Esophagus muscularis mucosa (tissue), 4 donors: ENCODE results near the gene EXO5. TPM values are rescaled to one million over a fixed set of nuclear protein-coding genes. Genes with fewer than 3 reads are reported as not detected.
"Not testable (repeated sequence)": the region's sequence is repeated elsewhere in the genome, so short reads cannot be mapped to it uniquely, and the experiment has no call there.

ENCODE experiments used
- DNase-seq: peaks from one replicate; pipeline ENCODE4 v3.0.0-alpha.2; 2017; ENCODE audit errors: extremely low spot score
- H3K27ac ChIP-seq, 4 donors: fragments of 200-600 bp; sonication (generic); replicated peaks in 1 of 4; 1 replicate in 3 of 4; 2 replicates in 1 of 4; pipeline ENCODE4 v1.5.1; 2016 to 2019; ENCODE audit warnings: mild to moderate bottlenecking in 1 of 4
- H3K27me3 ChIP-seq, 4 donors: fragments of 200-600 bp; sonication (generic); one replicate each; pipeline versions ENCODE4 v1.5.1 to v1.6.0; 2016 to 2019
- H3K36me3 ChIP-seq, 4 donors: fragments of 200-600 bp; sonication (generic); one replicate each; pipeline ENCODE4 v1.5.1; 2016 to 2019
- H3K4me1 ChIP-seq, 4 donors: fragments of 200-600 bp; sonication (generic); one replicate each; pipeline ENCODE4 v1.5.1; 2016 to 2019
- H3K4me3 ChIP-seq, 4 donors: fragments of 200-600 bp; sonication (generic); 1 replicate in 2 of 4; 2 replicates in 2 of 4; pipeline ENCODE4 v1.5.1; 2016 to 2019; ENCODE audit warnings: mild to moderate bottlenecking in 4 of 4, moderate library complexity in 1 of 4
- H3K9me3 ChIP-seq, 4 donors: fragments of 200-600 bp; sonication (generic); 1 replicate in 3 of 4; 2 replicates in 1 of 4; pipeline ENCODE4 v1.5.1; 2016 to 2019
- CTCF ChIP-seq, 3 experiments: fragments of 200-600 bp in 2 of 3; fragments of 450-650 bp in 1 of 3; sonication (generic) in 2 of 3; IDR thresholded peaks; one replicate each; pipeline ENCODE4 v1.5.1; 2017 to 2019; ENCODE audit warnings: antibody characterized with exemption in 3 of 3, mild to moderate bottlenecking in 2 of 3, moderate library complexity in 1 of 3
- EP300 ChIP-seq: sonication (generic); formaldehyde crosslinking; IDR thresholded peaks from one replicate; pipeline ENCODE4 v1.6.1; 2017; ENCODE audit warnings: antibody characterized with exemption
- POLR2A ChIP-seq: fragments of 450-650 bp; IDR thresholded peaks from one replicate; pipeline ENCODE4 v1.6.1; 2017; ENCODE audit warnings: antibody characterized with exemption, moderate library complexity, mild to moderate bottlenecking, low read depth
- POLR2AphosphoS5 ChIP-seq, 2 donors: sonication (generic); formaldehyde crosslinking; IDR thresholded peaks; one replicate each; pipeline ENCODE4 v1.6.1; 2017; ENCODE audit warnings: antibody characterized with exemption in 2 of 2
- WGBS: methylation state at CpG from one replicate; pipeline ENCODE4 v1.1.5; 2018; 5-methylcytosine and 5-hydroxymethylcytosine counted together
- intact Hi-C: fragments of 100-400 bp; cut with DNase I; formaldehyde crosslinking; loops from one replicate; pipeline ENCODE4 v1.15.1; 2023
- total RNA-seq, 4 donors: library from RNA; depleted of rRNA; stranded (reverse); fragments of >200 nt; gene quantifications; one replicate each; pipeline versions ENCODE4 v1.1.0 to v1.2.1, GENCODE V29; 2016

EXO5 gene
- total RNA-seq, 4 donors from 2014 or later, result 4.6 to 10.2 (median 6.7) TPM

- peak within 1 kb of the TSS; percentile 87 to 98 (median 90) for H3K4me3 ChIP-seq
- TF ChIP-seq POLR2A, result no peak
- TF ChIP-seq POLR2AphosphoS5 (IDR thresholded peaks at IDR 0.05), result peak; percentile 46 to 50
- no peak for TF ChIP-seq EP300
- H3K36me3 ChIP-seq, result peaks cover 0 to 16% (median 11%) of the 10 kb centered on the region in 4 donors
- H3K27me3 ChIP-seq, result no peaks in the 10 kb centered on the region
- peak within 1 kb of the TSS; percentile 65 to 80 (median 76) for H3K27ac ChIP-seq
- peaks cover 4 to 16% (median 12%) of the 10 kb centered on the region in 4 donors for H3K4me1 ChIP-seq
- peaks cover 0 to 33% (median 24%) of the 10 kb centered on the region in 4 donors for H3K9me3 ChIP-seq
- under 1% methylated on average over 23 of the region's 65 CpGs for WGBS
- DNase-seq, result peak; percentile 91
- intact Hi-C loops, result no loop called here
These were observed 31.5 kb upstream of the EXO5 start, which contains the start of gene ZFP69 for GRCh38 chr1:40476924-40477677. Gene ZFP69 (plus strand): TSS chr1:40477290. CDS start chr1:40479362, 2,072 bp downstream.

- no peak for DNase-seq
- Histone ChIP-seq H3K36me3 (peaks cover 0 to 21% (median 16%) of the 10 kb centered on the region in 4 donors), H3K27ac (peak overlapping the region; percentile 65 to 80 (median 76)), H3K27me3 (no peaks in the 10 kb centered on the region), H3K4me3 (peak overlapping the region; percentile 87 to 98 (median 90)), H3K4me1 (peaks cover 4 to 16% (median 12%) of the 10 kb centered on the region in 4 donors), H3K9me3 (peaks cover 0 to 32% (median 23%) of the 10 kb centered on the region in 4 donors)
- WGBS, result 6% methylated on average over 14 of the region's 17 CpGs
- intact Hi-C loops, result no loop called here
- TF ChIP-seq EP300, result no peak
- no peak for TF ChIP-seq POLR2AphosphoS5 (IDR thresholded peaks at IDR 0.05)
- TF ChIP-seq POLR2A, result no peak
- TF ChIP-seq CTCF (IDR thresholded peaks at IDR 0.05), result no peak
These were observed 30.9 kb upstream of the EXO5 start for GRCh38 chr1:40477678-40478053.

- H3K27ac ChIP-seq, result peak overlapping the region; percentile 65 to 80 (median 76)
These were observed 30.3 kb upstream of the EXO5 start for GRCh38 chr1:40478276-40478675.

GRCh38 chr1:40479156-40479555 lies 29.4 kb upstream of the EXO5 start:
- 78% methylated on average over 4 of the region's 4 CpGs for WGBS
- peaks cover 0 to 18% (median 15%) of the 10 kb centered on the region in 4 donors for H3K9me3 ChIP-seq
- intact Hi-C loops, result no loop called here
- no peaks in the 10 kb centered on the region for H3K27me3 ChIP-seq
- no peak overlapping the region for H3K27ac ChIP-seq
- peaks cover 0 to 34% (median 26%) of the 10 kb centered on the region in 4 donors for H3K36me3 ChIP-seq
- DNase-seq, result no peak
- H3K4me1 ChIP-seq, result peaks cover 4 to 16% (median 12%) of the 10 kb centered on the region in 4 donors
- H3K4me3 ChIP-seq, result no peak overlapping the region
- TF ChIP-seq EP300 (no peak), POLR2AphosphoS5 (IDR thresholded peaks at IDR 0.05) (no peak), POLR2A (no peak), CTCF (IDR thresholded peaks at IDR 0.05) (no peak)

More at GRCh38 chr1:40478276-40478675, 30.3 kb upstream of the EXO5 start:
- no peak for DNase-seq
- WGBS, result 28% methylated on average over 2 of the region's 2 CpGs
- intact Hi-C loops, result no loop called here
- H3K27me3 ChIP-seq, result no peaks in the 10 kb centered on the region
- H3K4me1 ChIP-seq, result peaks cover 4 to 16% (median 12%) of the 10 kb centered on the region in 4 donors
- peak overlapping the region; percentile 87 to 98 (median 90) for H3K4me3 ChIP-seq
- peaks cover 0 to 26% (median 20%) of the 10 kb centered on the region in 4 donors for H3K36me3 ChIP-seq
- TF ChIP-seq EP300 (no peak), CTCF (IDR thresholded peaks at IDR 0.05) (no peak), POLR2AphosphoS5 (IDR thresholded peaks at IDR 0.05) (no peak), POLR2A (no peak)
- H3K9me3 ChIP-seq, result peaks cover 0 to 26% (median 19%) of the 10 kb centered on the region in 4 donors

GRCh38 chr1:40495315-40495903 lies 13.2 kb upstream of the EXO5 start:
- peaks cover 6 to 82% (median 62%) of the 10 kb centered on the region in 4 donors for H3K9me3 ChIP-seq

GRCh38 chr1:40502651-40503050 lies 5.9 kb upstream of the EXO5 start:
- H3K4me1 ChIP-seq, intact Hi-C loops, H3K27ac ChIP-seq, DNase-seq, H3K4me3 ChIP-seq, H3K27me3 ChIP-seq: not testable (repeated sequence)
- 97% methylated on average over 4 of the region's 4 CpGs for WGBS
- H3K36me3 ChIP-seq, result peaks cover 0 to 20% (median 8%) of the 10 kb centered on the region in 4 donors
- H3K9me3 ChIP-seq, result peaks cover 0 to 55% (median 20%) of the 10 kb centered on the region in 4 donors

More at GRCh38 chr1:40495315-40495903, 13.2 kb upstream of the EXO5 start:
- H3K4me3 ChIP-seq, result no peak overlapping the region
- H3K27me3 ChIP-seq, result no peaks in the 10 kb centered on the region
- no peak for DNase-seq
- WGBS, result 100% methylated on average over 4 of the region's 4 CpGs
- H3K4me1 ChIP-seq, result no peaks in the 10 kb centered on the region
- H3K36me3 ChIP-seq, result peaks cover 15 to 80% (median 56%) of the 10 kb centered on the region in 4 donors
- TF ChIP-seq POLR2A (no peak), POLR2AphosphoS5 (IDR thresholded peaks at IDR 0.05) (no peak), CTCF (IDR thresholded peaks at IDR 0.05) (no peak), EP300 (no peak)
- intact Hi-C loops, result no loop called here
- no peak overlapping the region for H3K27ac ChIP-seq
